Activated CD8-positive, alpha-beta memory T cell treated with anti-CD3 and anti-CD28 coated beads, Interleukin-2, amount 50 U/mL, for 1 hour (primary cell): ENCODE data around the gene CCDC137.
"Not testable (repeated sequence)": the region's sequence is repeated elsewhere in the genome, so short reads cannot be mapped to it uniquely, and the experiment has no call there.

Experiments
- DNase-seq: peaks from one replicate; pipeline ENCODE4 v3.0.0-alpha.2; 2020; ENCODE audit errors: extremely low read depth

CCDC137 gene

DNA sequence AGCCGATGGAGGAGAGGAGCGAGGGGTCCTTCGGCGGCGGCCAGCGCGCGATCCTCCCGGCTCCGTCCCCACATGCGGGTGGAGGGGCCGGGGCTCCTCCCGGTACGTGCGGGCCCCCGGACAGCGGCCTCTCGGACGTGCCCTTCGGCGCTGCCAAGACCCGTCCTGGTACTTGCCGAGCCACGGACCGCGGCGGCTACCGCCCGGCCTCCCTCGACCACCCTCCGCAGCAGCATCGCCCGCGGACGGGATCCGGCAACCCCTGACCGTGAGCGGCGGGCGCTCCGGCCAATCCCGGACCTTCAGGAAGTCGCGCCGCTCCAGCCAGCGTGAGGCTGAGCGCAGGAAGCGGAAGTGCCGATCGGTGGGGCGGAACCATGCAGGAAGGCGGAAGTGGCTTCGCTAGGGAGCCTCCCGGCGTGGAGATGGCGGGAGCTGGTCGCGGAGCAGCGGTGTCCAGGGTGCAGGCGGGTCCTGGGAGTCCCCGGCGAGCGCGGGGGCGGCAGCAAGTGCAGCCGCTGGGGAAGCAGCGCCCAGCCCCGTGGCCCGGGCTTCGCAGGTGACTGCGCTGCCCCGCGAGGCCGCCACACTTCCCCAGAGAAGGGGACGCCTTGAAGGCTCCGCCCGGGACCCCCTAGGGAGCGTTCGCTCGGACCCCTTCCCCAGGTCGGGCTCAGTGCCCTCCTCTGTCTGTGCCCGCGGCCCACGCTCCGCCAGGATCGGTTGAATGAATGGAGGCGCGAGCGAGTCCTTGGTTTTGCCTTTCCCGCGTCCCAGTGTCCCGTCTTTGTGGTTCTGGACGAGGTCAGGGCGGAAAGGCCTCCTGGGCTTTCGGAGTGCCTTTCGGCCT is at the start of gene CCDC137, which contains the start of gene OXLD1:
Gene CCDC137, plus strand, starts transcription at position 396 of the 850 bp plus-strand sequence. Its CDS starts 30 bp downstream, at position 426.
Gene OXLD1, minus strand, starts transcription at position 264 of the 850 bp plus-strand sequence. Its CDS starts 28 bp downstream, at position 236.
- DNase-seq, result peak; percentile 78

DNA sequence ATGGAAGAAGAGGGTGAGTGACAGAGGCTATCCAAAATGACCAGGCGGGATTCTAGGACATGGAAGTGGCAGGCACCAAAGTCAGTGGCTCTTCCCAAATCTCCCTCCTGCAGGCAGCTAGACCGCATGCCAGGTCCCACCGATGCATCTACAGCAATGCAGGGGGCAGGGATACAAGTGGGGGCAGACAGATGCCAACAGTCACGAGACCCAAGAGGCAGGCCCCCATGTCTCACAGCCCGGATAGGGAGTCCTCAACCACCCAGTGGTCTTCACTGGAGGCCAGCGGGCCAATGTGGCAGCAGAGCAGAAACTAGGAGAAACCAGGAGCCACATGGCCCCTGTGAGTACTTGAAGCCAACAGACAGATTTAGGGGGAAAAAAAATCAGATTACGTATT is 49.7 kb upstream of the CCDC137 start:
- no peak for DNase-seq

GRCh38 chr17:81618307-81618706 is 48.2 kb upstream of the CCDC137 start:
- not testable (repeated sequence) for DNase-seq

- DNase-seq, result no peak
Observed at GRCh38 chr17:81621494-81622130, 44.9 kb upstream of the CCDC137 start.

DNA sequence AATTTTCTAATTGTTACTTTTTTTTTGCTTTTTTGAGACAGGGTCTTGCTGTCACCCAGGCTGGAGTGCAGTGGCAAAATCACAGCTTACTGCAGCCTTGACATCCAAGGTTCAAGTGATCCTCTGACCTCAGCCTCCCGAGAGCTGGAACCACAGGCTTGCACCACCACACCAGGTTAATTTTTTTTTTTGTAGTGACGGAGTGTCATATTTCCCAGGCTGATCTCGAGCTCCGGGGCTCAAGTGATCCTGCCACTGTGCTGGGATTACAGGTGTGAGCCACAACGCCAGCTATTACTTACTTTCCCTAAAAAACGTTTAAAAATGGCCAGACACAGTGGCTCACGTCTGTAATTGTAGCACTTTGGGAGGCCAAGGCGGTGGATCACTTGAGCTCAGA is 36.3 kb upstream of the CCDC137 start:
- no peak for DNase-seq

DNA sequence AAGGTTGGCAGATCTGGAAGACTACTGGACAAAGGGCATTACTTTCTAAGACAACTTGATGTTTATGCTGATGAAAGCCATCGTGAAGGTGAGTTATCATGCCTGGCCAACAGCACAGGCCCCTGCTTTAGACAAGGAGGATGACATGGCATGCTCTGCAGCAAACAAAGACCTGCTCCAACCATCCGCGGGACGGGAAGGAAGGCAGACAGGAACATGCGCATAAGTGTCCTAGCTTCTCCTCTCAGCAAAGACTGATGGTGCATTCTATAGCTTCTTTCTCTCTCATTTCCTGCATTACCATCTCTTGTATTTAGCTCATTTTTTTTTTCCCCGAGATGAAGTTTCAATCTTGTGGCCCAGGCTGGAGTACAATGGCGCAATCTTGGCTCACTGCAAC is 35.1 kb upstream of the CCDC137 start:
- DNase-seq, result no peak

GRCh38 chr17:81635431-81635830 is 31.1 kb upstream of the CCDC137 start:
- DNase-seq, result no peak

GRCh38 chr17:81635973-81636504 is 30.5 kb upstream of the CCDC137 start:
- DNase-seq, result no peak

DNA sequence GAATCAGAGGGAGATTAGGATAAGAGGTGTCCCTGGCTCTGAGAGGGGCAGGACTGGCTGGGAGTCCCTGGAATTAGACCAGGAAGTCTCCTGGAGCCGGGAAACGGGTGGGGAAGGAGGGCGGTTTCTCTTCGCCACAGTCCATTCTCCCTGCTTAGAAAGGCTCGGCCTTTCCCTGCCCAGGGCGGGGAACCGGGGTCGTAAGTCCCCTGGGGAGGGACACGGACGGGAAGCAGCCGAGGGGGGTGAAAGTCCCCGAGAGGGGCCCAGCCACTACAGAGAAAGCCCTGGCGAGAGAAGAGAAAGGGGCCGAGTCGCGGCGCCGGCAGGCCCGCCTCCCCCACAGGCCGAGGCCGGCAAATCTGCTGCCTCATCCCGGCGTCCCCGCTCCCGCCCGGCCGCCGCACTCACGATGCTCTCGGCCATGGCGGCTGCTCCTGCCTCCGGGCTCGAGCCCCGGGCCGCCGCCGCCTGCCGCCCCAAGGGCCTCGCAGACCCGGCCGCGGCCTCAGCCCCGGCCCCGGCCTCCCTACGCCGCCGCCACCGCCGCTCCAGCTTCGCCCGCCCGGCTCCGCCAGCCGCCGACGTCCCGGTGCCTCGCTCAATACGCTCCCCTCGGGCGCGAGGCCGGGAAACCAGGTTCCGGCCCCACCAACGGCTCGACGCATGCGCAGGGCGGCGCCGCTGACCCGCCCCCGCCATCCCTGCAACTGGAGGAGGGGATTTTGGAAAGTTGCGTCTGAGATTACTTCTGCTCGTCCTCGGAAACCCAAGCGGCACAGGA is 29.8 kb upstream of the CCDC137 start, which contains the start of the genes NPLOC4 and TSPAN10:
Gene NPLOC4, minus strand, starts transcription at position 608 of the 784 bp plus-strand sequence. Its CDS starts 182 bp downstream, at position 426.
Gene TSPAN10, plus strand, starts transcription at position 692 of the 784 bp plus-strand sequence. CDS start 5,217 bp downstream, outside the sequence.
- DNase-seq, result peak; percentile 50

DNA sequence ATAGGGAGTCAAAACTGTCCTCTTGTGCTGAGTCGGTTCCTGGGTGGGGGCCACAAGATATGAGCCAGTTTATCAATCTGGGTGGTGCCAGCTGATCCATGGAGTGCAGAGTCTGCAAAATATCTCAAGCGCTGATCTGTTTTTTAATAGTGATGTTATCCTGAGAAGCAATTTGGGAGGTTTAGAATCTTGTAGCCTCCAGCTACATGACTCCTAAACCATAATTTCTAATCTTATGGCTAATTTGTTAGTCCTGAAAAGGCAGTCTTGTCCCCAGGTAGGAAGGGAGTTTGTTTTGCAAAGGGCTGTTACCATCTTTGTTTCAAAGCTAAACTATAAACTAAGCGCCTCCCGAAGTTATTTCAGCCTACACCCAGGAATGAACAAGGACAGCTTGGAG is 27.9 kb upstream of the CCDC137 start:
- no peak for DNase-seq

DNA sequence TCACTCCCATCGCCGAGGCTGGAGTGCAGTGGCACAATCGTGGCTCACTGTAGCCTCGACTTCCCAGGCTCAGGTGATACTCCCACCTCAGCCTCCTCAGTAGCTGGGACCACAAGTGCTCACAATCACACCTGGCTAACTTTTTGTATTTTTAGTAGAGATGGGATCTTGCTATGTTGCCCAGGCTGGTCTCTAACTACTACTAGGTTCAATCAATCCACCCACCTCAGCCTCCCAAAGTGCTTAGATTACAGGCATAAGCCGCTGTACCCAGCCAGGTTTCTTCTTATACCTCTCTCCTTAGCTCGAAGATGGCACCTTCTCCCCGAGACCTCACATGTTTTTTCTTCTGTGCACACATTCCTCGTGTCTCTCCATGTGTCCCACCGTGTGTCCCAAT is 26.5 kb upstream of the CCDC137 start:
- DNase-seq, result no peak

GRCh38 chr17:81641825-81642489 is 24.6 kb upstream of the CCDC137 start:
- no peak for DNase-seq

- DNase-seq, result no peak
Observed at GRCh38 chr17:81644496-81644895, 22.0 kb upstream of the CCDC137 start.

GRCh38 chr17:81644976-81645952 is 21.3 kb upstream of the CCDC137 start:
- no peak for DNase-seq

- no peak for DNase-seq
Observed at GRCh38 chr17:81646869-81647600, 19.5 kb upstream of the CCDC137 start.

GRCh38 chr17:81647640-81648012 is 18.9 kb upstream of the CCDC137 start:
- DNase-seq, result no peak

DNA sequence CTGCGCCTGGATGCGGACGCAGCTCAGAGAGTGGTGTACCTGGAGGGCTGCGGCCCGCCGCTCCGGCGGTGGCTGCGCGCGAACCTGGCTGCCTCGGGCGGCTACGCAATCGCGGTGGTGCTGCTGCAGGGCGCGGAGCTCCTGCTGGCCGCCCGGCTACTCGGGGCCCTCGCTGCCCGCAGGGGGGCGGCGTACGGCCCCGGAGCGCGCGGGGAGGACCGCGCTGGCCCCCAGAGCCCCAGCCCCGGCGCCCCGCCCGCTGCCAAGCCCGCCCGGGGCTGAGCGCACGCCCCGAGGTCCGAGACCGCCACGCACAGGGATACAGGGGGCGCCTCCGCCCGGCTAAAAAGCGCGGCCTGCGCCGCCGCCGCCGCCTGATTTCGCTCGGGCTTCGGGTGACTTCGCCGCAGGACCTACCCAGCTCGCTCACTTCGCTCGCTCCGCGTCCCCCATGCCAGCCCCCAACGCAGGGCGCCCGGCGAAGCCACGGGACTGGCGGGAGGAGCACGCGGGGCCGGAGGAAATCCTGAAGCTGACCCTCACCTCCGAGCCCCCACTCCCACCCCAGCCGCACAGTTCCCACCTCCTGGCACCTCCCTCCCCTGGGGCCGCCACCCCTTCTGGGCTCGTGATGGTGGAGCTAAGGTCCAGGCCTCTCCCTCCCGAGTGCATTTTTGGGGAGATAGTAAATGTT is 18.4 kb upstream of the CCDC137 start:
- DNase-seq, result no peak

DNA sequence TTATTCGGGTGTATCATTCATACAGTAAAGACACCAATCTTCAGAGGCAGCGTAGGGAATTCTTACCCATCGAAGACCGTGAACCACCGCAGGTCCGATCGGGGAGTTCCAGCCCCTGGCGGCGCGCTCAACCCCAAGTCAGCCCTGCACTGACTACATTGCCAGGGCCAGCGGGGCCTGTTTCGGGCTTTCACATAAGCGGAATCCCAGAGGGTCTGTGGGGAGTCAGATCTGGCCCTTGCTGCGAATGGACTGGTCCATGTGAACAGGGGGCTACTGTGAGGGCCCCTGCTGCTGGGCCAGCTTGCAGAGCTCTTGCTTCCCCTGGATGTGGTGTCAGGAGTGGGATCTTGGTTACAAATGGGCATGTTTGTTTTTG is 17.8 kb upstream of the CCDC137 start:
- DNase-seq, result no peak

GRCh38 chr17:81650951-81651350 is 15.6 kb upstream of the CCDC137 start:
- DNase-seq, result no peak
